GM23338 (cell line): ENCODE data around the gene ZNHIT1. TPM values are rescaled to one million over a fixed set of nuclear protein-coding genes. Genes with fewer than 3 reads are reported as not detected.

ENCODE experiments used
- ATAC-seq: fragments of 200-7000 bp; cut with Tn5 transposase; 3 replicates; pipeline ENCODE4 v1.9.1; 2020
- DNase-seq: peaks from one replicate; pipeline ENCODE4 v3.0.0-alpha.2; 2015; ENCODE audit warnings: low spot score
- H2AFZ ChIP-seq: fragments of 200-600 bp; sonication (generic); 2 replicates; pipeline ENCODE4 v1.8.0; 2016; ENCODE audit warnings: antibody characterized with exemption, mild to moderate bottlenecking, moderate library complexity
- H3F3A ChIP-seq: fragments of 200-600 bp; sonication (generic); replicated peaks from 2 replicates; pipeline ENCODE4 v1.8.0; 2017; ENCODE audit warnings: antibody characterized with exemption, mixed run types, low read depth
- H3K27ac ChIP-seq: fragments of 200-600 bp; sonication (generic); 2 replicates; pipeline ENCODE4 v1.6.1; 2016; ENCODE audit warnings: low read depth
- H3K27me3 ChIP-seq: fragments of 200-600 bp; sonication (generic); 2 replicates; pipeline ENCODE4 v1.8.0; 2016; ENCODE audit warnings: mild to moderate bottlenecking, mixed run types, moderate library complexity; ENCODE audit not compliant: insufficient read depth
- H3K36me3 ChIP-seq: fragments of 200-600 bp; sonication (generic); 2 replicates; pipeline ENCODE4 v1.8.0; 2016; ENCODE audit warnings: mild to moderate bottlenecking; ENCODE audit not compliant: insufficient read depth
- H3K4me1 ChIP-seq: fragments of 200-600 bp; sonication (generic); 2 replicates; pipeline ENCODE4 v1.8.0; 2016; ENCODE audit warnings: mild to moderate bottlenecking, moderate library complexity; ENCODE audit not compliant: insufficient read depth
- H3K4me2 ChIP-seq: fragments of 200-600 bp; sonication (generic); 2 replicates; pipeline ENCODE4 v1.7.1; 2017; ENCODE audit warnings: mixed run types
- H3K4me3 ChIP-seq: fragments of 200-600 bp; sonication (generic); 2 replicates; pipeline ENCODE4 v1.6.1; 2016; ENCODE audit warnings: mixed run types
- H3K79me2 ChIP-seq: fragments of 200-600 bp; sonication (generic); replicated peaks from 2 replicates; pipeline ENCODE4 v1.8.0; 2017; ENCODE audit warnings: mild to moderate bottlenecking; ENCODE audit not compliant: insufficient read depth
- H3K9me2 ChIP-seq: fragments of 200-600 bp; sonication (generic); 2 replicates; pipeline ENCODE4 v1.8.0; 2017; ENCODE audit not compliant: insufficient read depth
- H4K20me1 ChIP-seq: fragments of 200-600 bp; sonication (generic); replicated peaks from 2 replicates; pipeline ENCODE4 v1.8.0; 2017; ENCODE audit warnings: mild to moderate bottlenecking; ENCODE audit not compliant: insufficient read depth
- H3K27ac Mint-ChIP-seq: 2 replicates; pipeline ENCODE4 v1.8.0; 2020; ENCODE audit warnings: inconsistent platforms, mild to moderate bottlenecking, moderate library complexity, mixed read lengths
- H3K27me3 Mint-ChIP-seq: 3 replicates; pipeline ENCODE4 v1.8.0; 2022; ENCODE audit warnings: low read depth, mild to moderate bottlenecking, moderate library complexity, mixed read lengths, inconsistent platforms; ENCODE audit not compliant: insufficient read depth, poor library complexity
- H3K36me3 Mint-ChIP-seq: 3 replicates; pipeline ENCODE4 v1.8.0; 2021; ENCODE audit warnings: low read depth, mild to moderate bottlenecking, inconsistent platforms, moderate library complexity, mixed read lengths
- H3K4me1 Mint-ChIP-seq: 3 replicates; pipeline ENCODE4 v1.8.0; 2020; ENCODE audit warnings: mild to moderate bottlenecking, inconsistent platforms, mixed read lengths
- H3K4me3 Mint-ChIP-seq: 3 replicates; pipeline ENCODE4 v1.8.0; 2021; ENCODE audit warnings: moderate library complexity, mild to moderate bottlenecking, inconsistent platforms, mixed read lengths
- H3K9me3 Mint-ChIP-seq: 3 replicates; pipeline ENCODE4 v1.8.0; 2020; ENCODE audit warnings: moderate library complexity, mild to moderate bottlenecking, inconsistent platforms, mixed read lengths
- EZH2 ChIP-seq: fragments of 200-600 bp; sonication (generic); IDR thresholded peaks from one replicate; pipeline ENCODE4 v1.8.0; 2017; ENCODE audit warnings: antibody characterized with exemption, mild to moderate bottlenecking, low read depth; ENCODE audit not compliant: unreplicated experiment
- JUNB ChIP-seq: IDR thresholded peaks from one replicate; pipeline ENCODE4 v1.6.1; 2016; ENCODE audit warnings: antibody characterized with exemption; ENCODE audit not compliant: unreplicated experiment
- POLR2AphosphoS5 ChIP-seq: IDR thresholded peaks from 2 replicates; pipeline ENCODE4 v1.6.1; 2016; ENCODE audit warnings: antibody characterized with exemption, low read depth
- polyA plus RNA-seq: library from polyadenylated mRNA; unstranded; fragments of >200 nt; fragmentation: Nextera tagmentation; extraction: Ambion mirVana; gene quantifications from 2 replicates; pipeline ENCODE4 v1.2.1, GENCODE V29; 2016
- total RNA-seq: library from RNA; depleted of rRNA; stranded (reverse); fragments of >200 nt; shearing (Covaris generic); gene quantifications from 2 replicates; pipeline ENCODE4 v1.2.3, GENCODE V29; 2014
- TF ChIP-seq, protein P1 (sequence below), 2 experiments: fragments of 200-600 bp in 1 of 2; sonication (generic) in 1 of 2; conservative IDR thresholded peaks; 2 replicates each; pipeline versions ENCODE4 v1.5.1 to v1.6.1; 2016 to 2017; ENCODE audit warnings: antibody characterized with exemption in 2 of 2, low read depth in 2 of 2, mild to moderate bottlenecking in 2 of 2, moderate library complexity in 1 of 2
- TF ChIP-seq, protein P2 (sequence below): IDR thresholded peaks from one replicate; pipeline ENCODE4 v1.6.1; 2018; ENCODE audit warnings: antibody characterized with exemption; ENCODE audit not compliant: unreplicated experiment

ZNHIT1 gene
- total and polyA plus RNA-seq, 2 experiments from 2014 or later: 64.6 to 113 TPM

DNA sequence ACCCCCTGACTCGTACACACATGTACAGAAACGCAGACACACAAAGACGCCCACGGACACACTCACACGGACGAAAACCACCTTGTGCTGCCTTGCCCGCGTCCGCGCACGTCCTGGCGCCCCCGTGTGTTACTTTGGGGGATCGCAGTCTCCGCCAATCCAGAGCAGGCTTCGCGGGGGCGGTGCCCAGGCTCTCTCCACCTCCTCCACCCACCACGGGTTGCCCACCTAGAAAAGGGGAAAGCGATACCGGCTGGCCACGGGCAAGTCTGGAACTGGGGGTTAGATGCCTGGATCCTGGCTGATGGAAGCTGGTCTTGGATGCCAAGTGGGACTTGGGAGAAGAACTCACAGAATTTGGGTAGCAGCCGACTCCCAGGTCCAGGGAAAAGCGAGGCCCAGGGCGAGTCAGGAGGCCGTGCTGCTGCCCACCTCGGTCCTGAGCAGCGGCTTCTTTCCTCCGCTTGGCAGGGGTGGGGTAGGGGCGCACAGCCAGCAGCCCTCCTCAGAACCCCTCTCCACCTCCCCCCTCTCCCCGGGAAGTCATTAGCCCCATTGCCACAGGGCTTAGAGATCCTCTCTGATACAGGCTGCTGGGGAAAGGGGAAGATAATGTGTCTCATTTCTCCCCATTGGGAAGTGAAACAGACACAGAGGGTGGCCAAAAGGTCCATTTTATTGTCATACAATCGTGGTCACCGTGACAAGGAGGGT lies 48.0 kb upstream of the ZNHIT1 start:
- peaks cover 61% of the 10 kb centered on the region for H3K4me1 ChIP-seq
- H3K4me3 Mint-ChIP-seq: peak overlapping the region; percentile 60
- H3K9me2 ChIP-seq: no peaks in the 10 kb centered on the region

More for the DNA sequence above, 48.0 kb upstream of the ZNHIT1 start:
- H3K27ac Mint-ChIP-seq: no peak overlapping the region
- peak overlapping the region; percentile 98 for H3K4me2 ChIP-seq
- H3K79me2 ChIP-seq: no peaks in the 10 kb centered on the region
- peak overlapping the region; percentile 52; the same call in 1 of the 2 replicates for H2AFZ ChIP-seq
- ATAC-seq: peak; percentile 5
- peaks cover 20% of the 10 kb centered on the region for H3F3A ChIP-seq
- TF ChIP-seq, protein P1, sequence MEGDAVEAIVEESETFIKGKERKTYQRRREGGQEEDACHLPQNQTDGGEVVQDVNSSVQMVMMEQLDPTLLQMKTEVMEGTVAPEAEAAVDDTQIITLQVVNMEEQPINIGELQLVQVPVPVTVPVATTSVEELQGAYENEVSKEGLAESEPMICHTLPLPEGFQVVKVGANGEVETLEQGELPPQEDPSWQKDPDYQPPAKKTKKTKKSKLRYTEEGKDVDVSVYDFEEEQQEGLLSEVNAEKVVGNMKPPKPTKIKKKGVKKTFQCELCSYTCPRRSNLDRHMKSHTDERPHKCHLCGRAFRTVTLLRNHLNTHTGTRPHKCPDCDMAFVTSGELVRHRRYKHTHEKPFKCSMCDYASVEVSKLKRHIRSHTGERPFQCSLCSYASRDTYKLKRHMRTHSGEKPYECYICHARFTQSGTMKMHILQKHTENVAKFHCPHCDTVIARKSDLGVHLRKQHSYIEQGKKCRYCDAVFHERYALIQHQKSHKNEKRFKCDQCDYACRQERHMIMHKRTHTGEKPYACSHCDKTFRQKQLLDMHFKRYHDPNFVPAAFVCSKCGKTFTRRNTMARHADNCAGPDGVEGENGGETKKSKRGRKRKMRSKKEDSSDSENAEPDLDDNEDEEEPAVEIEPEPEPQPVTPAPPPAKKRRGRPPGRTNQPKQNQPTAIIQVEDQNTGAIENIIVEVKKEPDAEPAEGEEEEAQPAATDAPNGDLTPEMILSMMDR (conservative IDR thresholded peaks at IDR 0.05; ENCODE audit: low read depth in 2 of 2): peak; percentile 89 to 91
- TF ChIP-seq EZH2: peak; percentile 63
- TF ChIP-seq POLR2AphosphoS5: no peak
- no peak for TF ChIP-seq JUNB
- TF ChIP-seq, protein P2, sequence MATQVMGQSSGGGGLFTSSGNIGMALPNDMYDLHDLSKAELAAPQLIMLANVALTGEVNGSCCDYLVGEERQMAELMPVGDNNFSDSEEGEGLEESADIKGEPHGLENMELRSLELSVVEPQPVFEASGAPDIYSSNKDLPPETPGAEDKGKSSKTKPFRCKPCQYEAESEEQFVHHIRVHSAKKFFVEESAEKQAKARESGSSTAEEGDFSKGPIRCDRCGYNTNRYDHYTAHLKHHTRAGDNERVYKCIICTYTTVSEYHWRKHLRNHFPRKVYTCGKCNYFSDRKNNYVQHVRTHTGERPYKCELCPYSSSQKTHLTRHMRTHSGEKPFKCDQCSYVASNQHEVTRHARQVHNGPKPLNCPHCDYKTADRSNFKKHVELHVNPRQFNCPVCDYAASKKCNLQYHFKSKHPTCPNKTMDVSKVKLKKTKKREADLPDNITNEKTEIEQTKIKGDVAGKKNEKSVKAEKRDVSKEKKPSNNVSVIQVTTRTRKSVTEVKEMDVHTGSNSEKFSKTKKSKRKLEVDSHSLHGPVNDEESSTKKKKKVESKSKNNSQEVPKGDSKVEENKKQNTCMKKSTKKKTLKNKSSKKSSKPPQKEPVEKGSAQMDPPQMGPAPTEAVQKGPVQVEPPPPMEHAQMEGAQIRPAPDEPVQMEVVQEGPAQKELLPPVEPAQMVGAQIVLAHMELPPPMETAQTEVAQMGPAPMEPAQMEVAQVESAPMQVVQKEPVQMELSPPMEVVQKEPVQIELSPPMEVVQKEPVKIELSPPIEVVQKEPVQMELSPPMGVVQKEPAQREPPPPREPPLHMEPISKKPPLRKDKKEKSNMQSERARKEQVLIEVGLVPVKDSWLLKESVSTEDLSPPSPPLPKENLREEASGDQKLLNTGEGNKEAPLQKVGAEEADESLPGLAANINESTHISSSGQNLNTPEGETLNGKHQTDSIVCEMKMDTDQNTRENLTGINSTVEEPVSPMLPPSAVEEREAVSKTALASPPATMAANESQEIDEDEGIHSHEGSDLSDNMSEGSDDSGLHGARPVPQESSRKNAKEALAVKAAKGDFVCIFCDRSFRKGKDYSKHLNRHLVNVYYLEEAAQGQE: no peak
- no peaks in the 10 kb centered on the region; the same call in 2 of the 3 replicates for H3K36me3 Mint-ChIP-seq
- peaks cover 4% of the 10 kb centered on the region; the same call in 2 of the 3 replicates for H3K9me3 Mint-ChIP-seq
- peaks cover 5% of the 10 kb centered on the region; the same call in 1 of the 2 replicates for H4K20me1 ChIP-seq
- no peak overlapping the region for H3K27ac ChIP-seq
- peaks cover 94% of the 10 kb centered on the region for H3K27me3 ChIP-seq
- DNase-seq: peak; percentile 83
- H3K36me3 ChIP-seq: no peaks in the 10 kb centered on the region
- peak overlapping the region; percentile 76 for H3K4me3 ChIP-seq
- peaks cover 96% of the 10 kb centered on the region for H3K27me3 Mint-ChIP-seq
- H3K4me1 Mint-ChIP-seq: peaks cover 64% of the 10 kb centered on the region
